IPS DF 6.9 (cell line): Measurements from ENCODE around the gene TNFAIP2.

Source experiments
- DNase-seq: peaks from one replicate; pipeline ENCODE4 v3.0.0-alpha.2; 2013; ENCODE audit warnings: low read depth, low spot score
- H3K27ac ChIP-seq: one replicate; pipeline ENCODE4 v1.5.1; 2013; ENCODE audit warnings: low read length, control low read depth
- H3K27me3 ChIP-seq: 2 replicates; pipeline ENCODE4 v1.6.1; 2013; ENCODE audit warnings: mild to moderate bottlenecking, low read length; ENCODE audit not compliant: control insufficient read depth, insufficient read depth
- H3K36me3 ChIP-seq: 2 replicates; pipeline ENCODE4 v1.6.1; 2013; ENCODE audit warnings: low read length; ENCODE audit not compliant: control insufficient read depth, insufficient read depth
- H3K4me1 ChIP-seq: 2 replicates; pipeline ENCODE4 v1.6.1; 2013; ENCODE audit warnings: low read length; ENCODE audit not compliant: control insufficient read depth, insufficient read depth
- H3K4me3 ChIP-seq: 2 replicates; pipeline ENCODE4 v1.5.1; 2013; ENCODE audit warnings: mild to moderate bottlenecking, low read length
- H3K9me3 ChIP-seq: 2 replicates; pipeline ENCODE4 v1.6.1; 2013; ENCODE audit warnings: low read length, inconsistent platforms; ENCODE audit not compliant: control insufficient read depth, insufficient read depth
- WGBS: extraction: QIAGEN DNeasy Blood & Tissue Kit; methylation state at CpG from one replicate; pipeline ENCODE4 v1.1.7; 2013; ENCODE audit warnings: mixed read lengths, missing lambda C conversion rate; ENCODE audit not compliant: insufficient read length, insufficient coverage; 5-methylcytosine and 5-hydroxymethylcytosine counted together

Gene TNFAIP2

DNA sequence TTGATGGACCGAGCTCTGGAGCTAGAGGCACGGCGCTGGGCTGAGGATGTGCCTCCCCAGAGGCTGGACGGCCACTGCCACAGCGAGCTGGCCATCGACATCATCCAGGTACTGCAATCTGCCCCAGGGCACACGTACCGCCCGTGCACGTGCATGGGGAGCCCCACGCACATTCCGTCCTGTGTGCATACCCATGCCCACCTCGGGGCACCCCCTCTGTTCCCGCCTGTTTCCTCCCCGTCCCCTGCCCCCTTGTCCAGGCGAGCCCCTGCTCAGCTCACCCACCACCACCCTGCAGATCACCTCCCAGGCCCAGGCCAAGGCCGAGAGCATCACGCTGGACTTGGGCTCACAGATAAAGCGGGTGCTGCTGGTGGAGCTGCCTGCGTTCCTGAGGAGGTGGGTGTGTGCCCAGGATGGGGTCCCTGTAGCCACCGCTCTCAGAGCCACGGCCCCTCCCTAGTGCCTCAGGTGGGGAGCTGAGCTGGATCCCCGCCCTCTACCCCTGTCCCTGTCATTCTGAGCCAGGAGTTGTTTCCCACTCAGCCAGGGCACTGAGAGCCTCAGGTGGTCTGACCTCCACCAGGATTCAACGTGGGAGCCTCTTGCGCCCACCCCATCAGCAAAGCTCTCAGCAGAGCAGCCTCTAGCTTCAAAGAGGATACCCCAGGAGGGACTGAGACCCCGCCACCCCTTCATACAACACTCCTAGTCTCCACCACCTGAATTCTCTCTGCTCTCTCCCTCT is 6.9 kb downstream of the TNFAIP2 start:
- peaks cover 5% of the 10 kb centered on the region; the same call in 1 of the 2 replicates for H3K4me1 ChIP-seq
- H3K4me3 ChIP-seq: no peak overlapping the region
- no peaks in the 10 kb centered on the region; the same call in 1 of the 2 replicates for H3K27me3 ChIP-seq
- H3K36me3 ChIP-seq: peaks cover 13% of the 10 kb centered on the region
- H3K9me3 ChIP-seq: no peaks in the 10 kb centered on the region
- H3K27ac ChIP-seq: no peak overlapping the region
- DNase-seq: no peak
- WGBS: no CpG with 5 or more reads among the region's 26 CpGs

DNA sequence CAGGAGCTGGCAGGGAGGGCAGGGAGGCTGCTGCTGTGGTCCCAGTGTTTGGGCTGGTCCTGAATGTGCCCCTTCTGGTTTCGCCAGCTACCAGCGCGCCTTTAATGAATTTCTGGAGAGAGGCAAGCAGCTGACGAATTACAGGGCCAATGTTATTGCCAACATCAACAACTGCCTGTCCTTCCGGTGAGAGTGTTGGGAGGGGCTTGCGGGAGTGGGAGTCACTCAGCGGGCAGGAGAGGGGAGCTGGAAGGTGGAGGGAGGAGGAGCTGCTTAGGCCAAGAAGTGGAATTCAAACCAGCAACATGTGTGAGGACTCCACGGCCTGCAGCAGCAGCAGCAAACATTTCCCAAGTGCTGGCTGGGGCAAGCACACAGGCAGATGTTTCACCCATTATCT is 7.7 kb downstream of the TNFAIP2 start:
- peaks cover 13% of the 10 kb centered on the region for H3K36me3 ChIP-seq
- no peak for DNase-seq
- no CpG with 5 or more reads among the region's 8 CpGs for WGBS
- no peak overlapping the region for H3K4me3 ChIP-seq
- no peaks in the 10 kb centered on the region; the same call in 1 of the 2 replicates for H3K27me3 ChIP-seq
- H3K9me3 ChIP-seq: no peaks in the 10 kb centered on the region
- H3K4me1 ChIP-seq: peaks cover 5% of the 10 kb centered on the region; the same call in 1 of the 2 replicates
- H3K27ac ChIP-seq: no peak overlapping the region

DNA sequence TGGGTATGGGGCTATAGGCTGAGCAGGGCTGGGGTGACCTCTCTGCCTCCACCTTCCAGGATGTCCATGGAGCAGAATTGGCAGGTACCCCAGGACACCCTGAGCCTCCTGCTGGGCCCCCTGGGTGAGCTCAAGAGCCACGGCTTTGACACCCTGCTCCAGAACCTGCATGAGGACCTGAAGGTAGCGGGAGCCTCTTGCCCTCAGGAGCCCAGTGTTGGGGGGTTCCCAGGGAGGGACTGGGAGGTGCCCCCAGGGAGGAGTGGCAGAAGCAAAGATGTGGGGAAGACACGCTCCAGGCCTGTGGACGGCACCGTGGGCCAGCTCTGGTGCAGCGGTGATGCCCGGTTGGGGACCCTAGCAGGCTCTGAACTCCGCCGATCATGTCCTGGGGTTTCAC is 8.3 kb downstream of the TNFAIP2 start:
- no peak overlapping the region for H3K4me3 ChIP-seq
- peaks cover 13% of the 10 kb centered on the region for H3K36me3 ChIP-seq
- no peak overlapping the region for H3K27ac ChIP-seq
- H3K9me3 ChIP-seq: no peaks in the 10 kb centered on the region
- H3K4me1 ChIP-seq: peaks cover 2% of the 10 kb centered on the region; the same call in 1 of the 2 replicates
- DNase-seq: no peak
- no CpG with 5 or more reads among the region's 9 CpGs for WGBS
- H3K27me3 ChIP-seq: no peaks in the 10 kb centered on the region; the same call in 1 of the 2 replicates

DNA sequence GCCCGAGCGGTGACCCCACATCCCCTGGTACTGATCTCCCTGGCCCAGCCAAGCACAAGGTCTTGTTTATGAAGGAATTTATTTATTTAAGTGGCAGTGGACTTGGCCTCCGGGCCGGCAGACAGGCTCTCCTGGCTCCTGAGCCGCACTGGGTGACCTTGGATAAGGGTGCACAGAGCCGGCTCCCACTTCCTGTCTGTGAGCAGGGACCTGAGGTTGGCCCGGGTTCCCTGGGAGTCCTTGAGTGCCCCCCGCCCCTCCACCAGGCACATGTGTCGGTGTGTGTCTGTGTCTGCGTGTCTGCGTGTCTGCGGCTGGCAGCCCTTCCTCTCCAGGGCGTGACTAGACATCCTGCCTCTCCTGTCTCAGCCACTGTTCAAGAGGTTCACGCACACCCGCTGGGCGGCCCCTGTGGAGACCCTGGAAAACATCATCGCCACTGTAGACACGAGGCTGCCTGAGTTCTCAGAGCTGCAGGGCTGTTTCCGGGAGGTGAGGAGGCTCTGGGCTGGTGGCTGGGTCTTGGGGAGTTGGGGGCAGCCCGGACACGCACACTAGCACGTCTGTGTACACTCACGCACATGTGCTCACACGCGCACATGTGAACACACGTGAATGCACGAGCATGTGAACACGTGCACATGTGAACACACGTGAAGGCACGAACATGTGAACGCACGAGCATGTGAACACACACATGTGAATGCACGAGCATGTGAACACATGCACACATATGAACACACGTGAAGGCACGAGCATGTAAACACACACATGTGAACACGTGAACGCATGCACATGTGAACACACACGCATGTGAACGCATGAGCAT is 9.3 kb downstream of the TNFAIP2 start:
- Histone ChIP-seq H3K27me3 (no peaks in the 10 kb centered on the region; the same call in 1 of the 2 replicates), H3K9me3 (no peaks in the 10 kb centered on the region), H3K4me1 (no peaks in the 10 kb centered on the region), H3K4me3 (no peak overlapping the region), H3K36me3 (peaks cover 13% of the 10 kb centered on the region), H3K27ac (no peak overlapping the region)
- no peak for DNase-seq
- WGBS: no CpG with 5 or more reads among the region's 39 CpGs

DNA sequence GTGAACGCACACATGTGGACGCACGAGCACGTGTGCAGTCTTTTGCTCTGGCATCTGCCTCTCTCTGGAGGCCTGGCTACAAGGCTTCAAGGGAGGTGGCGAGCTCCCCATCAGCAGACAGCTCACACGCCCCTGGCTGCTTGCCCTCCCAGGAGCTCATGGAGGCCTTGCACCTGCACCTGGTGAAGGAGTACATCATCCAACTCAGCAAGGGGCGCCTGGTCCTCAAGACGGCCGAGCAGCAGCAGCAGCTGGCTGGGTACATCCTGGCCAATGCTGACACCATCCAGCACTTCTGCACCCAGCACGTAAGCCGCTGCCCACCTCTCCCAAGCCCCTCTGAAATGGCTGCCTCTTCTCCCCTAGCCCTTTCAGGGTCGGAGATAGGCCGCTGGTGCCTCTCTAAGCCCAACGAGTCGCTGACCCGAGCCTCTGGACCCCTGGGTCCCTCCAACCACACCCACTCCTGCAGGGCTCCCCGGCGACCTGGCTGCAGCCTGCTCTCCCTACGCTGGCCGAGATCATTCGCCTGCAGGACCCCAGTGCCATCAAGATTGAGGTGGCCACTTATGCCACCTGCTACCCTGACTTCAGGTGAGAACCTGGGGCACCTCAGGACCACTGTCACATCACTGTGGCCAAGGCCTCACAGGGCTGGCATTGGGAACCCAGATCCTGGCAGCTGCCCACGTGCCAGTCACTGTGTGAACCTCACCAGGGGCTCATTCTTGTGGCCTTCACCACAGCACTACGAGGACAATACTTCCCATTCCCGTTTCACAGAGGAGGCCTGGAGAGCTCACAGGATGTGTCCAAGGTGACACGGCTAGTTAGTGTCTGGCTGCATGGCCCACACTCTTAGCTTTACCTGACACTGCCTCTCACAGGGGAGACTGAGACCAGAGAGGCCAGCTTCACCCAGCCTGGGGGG is 10.2 kb downstream of the TNFAIP2 start:
- no CpG with 5 or more reads among the region's 25 CpGs for WGBS
- 0 out of 2 replicates have a peak, but pooled peaks cover 3% of the 10 kb centered on the region for H3K4me1 ChIP-seq

DNA sequence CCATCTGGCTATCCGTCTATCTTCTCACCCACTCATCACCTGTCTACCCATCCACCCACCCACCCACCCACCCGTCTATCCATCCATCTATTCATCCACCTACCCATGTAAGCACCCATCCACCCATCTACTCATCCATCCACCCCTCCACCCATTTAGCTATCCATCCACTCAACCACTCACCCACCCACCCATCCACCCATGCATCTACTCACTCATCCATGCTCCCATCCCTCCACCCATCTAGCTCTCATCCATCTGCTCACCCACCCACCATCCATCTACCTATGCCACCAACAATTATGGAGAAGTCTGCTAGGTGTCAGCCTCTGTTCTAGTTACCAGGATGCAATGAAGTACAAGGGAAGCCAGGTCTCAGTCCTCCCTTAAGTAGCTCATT is 11.1 kb downstream of the TNFAIP2 start:
- no peaks in the 10 kb centered on the region for H3K9me3 ChIP-seq
- whole genome bisulfite sequencing: no CpG with 5 or more reads among the region's 2 CpGs
- H3K4me1 ChIP-seq: 0 out of 2 replicates have a peak, but pooled peaks cover 3% of the 10 kb centered on the region
- H3K36me3 ChIP-seq: peaks cover 13% of the 10 kb centered on the region
- no peaks in the 10 kb centered on the region for H3K27me3 ChIP-seq
- H3K4me3 ChIP-seq: no peak overlapping the region
- no peak for DNase-seq
- H3K27ac ChIP-seq: no peak overlapping the region

More for the DNA sequence above, 10.2 kb downstream of the TNFAIP2 start:
- no peak for DNase-seq
- Histone ChIP-seq H3K36me3 (peaks cover 13% of the 10 kb centered on the region), H3K27me3 (no peaks in the 10 kb centered on the region), H3K9me3 (no peaks in the 10 kb centered on the region), H3K27ac (no peak overlapping the region), H3K4me3 (no peak overlapping the region)

DNA sequence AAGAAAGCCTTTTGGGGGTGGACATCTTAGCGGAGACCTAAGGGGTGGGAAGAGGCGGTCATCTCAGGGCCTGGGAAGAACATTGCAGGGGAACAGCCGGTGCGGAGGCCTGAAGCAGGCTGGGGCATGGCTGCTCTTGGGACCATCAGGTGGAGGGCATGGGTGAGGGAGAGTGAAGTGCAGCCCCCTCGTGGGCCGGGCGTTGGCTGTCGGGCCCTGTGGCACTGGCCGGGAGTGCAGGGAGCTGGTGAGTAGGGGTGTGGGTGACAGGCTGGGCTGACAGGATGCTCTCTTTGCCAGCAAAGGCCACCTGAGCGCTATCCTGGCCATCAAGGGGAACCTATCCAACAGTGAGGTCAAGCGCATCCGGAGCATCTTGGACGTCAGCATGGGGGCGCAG is 11.7 kb downstream of the TNFAIP2 start:
- Histone ChIP-seq H3K36me3 (peaks cover 13% of the 10 kb centered on the region), H3K4me3 (no peak overlapping the region), H3K27me3 (no peaks in the 10 kb centered on the region), H3K9me3 (no peaks in the 10 kb centered on the region), H3K27ac (no peak overlapping the region), H3K4me1 (0 out of 2 replicates have a peak, but pooled peaks cover 3% of the 10 kb centered on the region)
- WGBS: no CpG with 5 or more reads among the region's 14 CpGs
- DNase-seq: no peak

DNA sequence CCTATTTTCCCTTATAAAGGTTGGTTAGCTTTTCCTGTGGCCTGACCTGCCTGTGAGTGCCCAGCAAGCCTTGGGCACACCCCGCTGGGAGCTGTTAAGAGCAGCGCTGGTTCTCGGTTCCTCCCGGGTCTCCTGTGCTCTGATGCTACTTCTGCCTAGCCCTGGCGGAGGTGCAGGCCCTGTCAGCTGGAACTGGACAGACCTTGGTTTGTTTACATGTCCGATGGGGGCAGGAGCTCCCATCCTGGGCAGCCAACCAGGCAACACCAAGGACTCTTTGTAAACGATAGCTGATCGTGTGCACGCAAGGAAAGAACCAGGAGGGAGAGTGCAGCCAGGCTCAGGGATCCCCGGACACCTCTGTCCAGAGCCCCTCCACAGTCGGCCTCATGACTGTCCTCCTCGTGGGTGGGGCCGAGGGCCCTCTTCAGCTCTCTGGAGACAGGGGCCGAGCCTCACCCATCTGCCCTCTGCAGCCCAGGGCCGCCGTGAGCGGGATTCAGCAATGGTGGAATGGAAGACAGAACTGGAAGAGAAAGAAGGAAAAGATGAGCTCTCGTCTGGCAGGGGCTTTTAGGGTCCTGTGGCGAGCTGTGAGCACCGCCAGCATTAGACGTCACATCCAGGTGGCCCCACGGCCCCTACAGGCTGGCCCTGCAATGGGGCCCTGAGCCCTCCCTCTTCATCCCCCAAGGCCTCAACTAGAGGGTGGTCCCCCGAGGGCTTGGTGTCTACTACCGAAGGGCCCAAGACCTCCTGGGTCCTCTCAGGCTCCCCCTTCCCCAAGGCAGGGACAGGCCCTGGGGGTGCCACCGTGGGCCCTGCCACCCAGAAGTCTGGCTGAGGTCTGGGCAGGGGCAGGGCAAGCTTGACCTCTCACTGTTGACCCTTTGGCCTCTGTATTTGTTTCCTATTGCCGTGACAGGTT is 12.3 kb downstream of the TNFAIP2 start:
- Histone ChIP-seq H3K36me3 (peaks cover 13% of the 10 kb centered on the region), H3K27ac (no peak overlapping the region), H3K27me3 (no peaks in the 10 kb centered on the region), H3K4me3 (no peak overlapping the region), H3K9me3 (no peaks in the 10 kb centered on the region), H3K4me1 (0 out of 2 replicates have a peak, but pooled peaks cover 3% of the 10 kb centered on the region)
- no CpG with 5 or more reads among the region's 26 CpGs for WGBS
- no peak for DNase-seq
